ENCODE data around the gene RFNG.

The RFNG gene

GRCh38 chr17:82012640-82013295 is 38.8 kb downstream of the RFNG start:
- no peak for DNase-seq

- no peak for DNase-seq
Measured at GRCh38 chr17:82012261-82012639, 39.4 kb downstream of the RFNG start.

GRCh38 chr17:82011617-82012187 is 39.9 kb downstream of the RFNG start:
- DNase-seq, result no peak

- DNase-seq, result no peak
Measured at GRCh38 chr17:82010575-82011525, 40.8 kb downstream of the RFNG start.

GRCh38 chr17:82009413-82009812 is 42.2 kb downstream of the RFNG start:
- no peak for DNase-seq

GRCh38 chr17:82008941-82009405 is 42.6 kb downstream of the RFNG start:
- DNase-seq, result no peak

GRCh38 chr17:82008258-82008940 is 43.2 kb downstream of the RFNG start:
- DNase-seq, result no peak

- DNase-seq, result no peak
Measured at GRCh38 chr17:82007495-82008257, 43.9 kb downstream of the RFNG start.

- no peak for DNase-seq
Measured at GRCh38 chr17:82007228-82007494, 44.5 kb downstream of the RFNG start.

GRCh38 chr17:82006468-82007227 is 45.0 kb downstream of the RFNG start:
- no peak for DNase-seq

- no peak for DNase-seq
Measured at GRCh38 chr17:82005701-82006348, 45.8 kb downstream of the RFNG start.

GRCh38 chr17:82004517-82005455 is 46.8 kb downstream of the RFNG start:
- no peak for DNase-seq

GRCh38 chr17:82003411-82004381 is 47.9 kb downstream of the RFNG start:
- DNase-seq, result peak; percentile 47

- DNase-seq, result no peak
Measured at GRCh38 chr17:82001571-82002056, 50.0 kb downstream of the RFNG start.

- no peak for DNase-seq
Measured at GRCh38 chr17:82000803-82001570, 50.6 kb downstream of the RFNG start.

GRCh38 chr17:81999976-82000802 is 51.4 kb downstream of the RFNG start:
- DNase-seq, result no peak

GRCh38 chr17:81999587-81999975 is 52.0 kb downstream of the RFNG start:
- no peak for DNase-seq
